ENCODE data around the gene C6orf132.
"Not testable (repeated sequence)": the region's sequence is repeated elsewhere in the genome, so short reads cannot be mapped to it uniquely, and the experiment has no call there.

C6orf132 gene

GRCh38 chr6:42163981-42164380 lies 21.6 kb upstream of the C6orf132 start:
- intact Hi-C loops (cut with DNase I), result no loop called here
- peak in 1 of 10 donors; percentile 14 for DNase-seq

- peak in 1 of 10 donors; percentile 65 for DNase-seq
- intact Hi-C loops (cut with DNase I), result no loop called here
Observed at GRCh38 chr6:42162812-42163211, 20.4 kb upstream of the C6orf132 start.

GRCh38 chr6:42162384-42162783 lies 20.0 kb upstream of the C6orf132 start:
- DNase-seq, result peak in 1 of 10 donors; percentile 16
- intact Hi-C loops (cut with DNase I), result no loop called here

GRCh38 chr6:42159431-42160024 lies 17.1 kb upstream of the C6orf132 start:
- intact Hi-C loops (cut with DNase I), result no loop called here
- no peak for DNase-seq

- intact Hi-C loops (cut with DNase I), result no loop called here
- no peak for DNase-seq
Observed at GRCh38 chr6:42158631-42159030, 16.2 kb upstream of the C6orf132 start.

- no peak for DNase-seq
- intact Hi-C loops (cut with DNase I), result no loop called here
Observed at GRCh38 chr6:42158011-42158410, 15.6 kb upstream of the C6orf132 start.

- intact Hi-C loops (cut with DNase I), result no loop called here
- DNase-seq, result no peak
Observed at GRCh38 chr6:42156638-42157037, 14.2 kb upstream of the C6orf132 start.

GRCh38 chr6:42155293-42155692 lies 12.9 kb upstream of the C6orf132 start:
- DNase-seq, result peak in 1 of 10 donors; percentile 39
- intact Hi-C loops (cut with DNase I), result no loop called here

- no peak for DNase-seq
- intact Hi-C loops (cut with DNase I), result no loop called here
Observed at GRCh38 chr6:42154461-42155209, 12.2 kb upstream of the C6orf132 start.

GRCh38 chr6:42153921-42154320 lies 11.5 kb upstream of the C6orf132 start:
- intact Hi-C loops (cut with DNase I), result no loop called here
- peak in 1 of 10 donors; percentile 19 for DNase-seq

GRCh38 chr6:42152528-42153213 lies 10.3 kb upstream of the C6orf132 start:
- intact Hi-C loops (cut with DNase I), result not testable (repeated sequence)
- DNase-seq, result peak in 1 of 10 donors; percentile 4

GRCh38 chr6:42152024-42152423 lies 9.6 kb upstream of the C6orf132 start:
- DNase-seq, result peak in 1 of 10 donors; percentile 19
- intact Hi-C loops (cut with DNase I), result no loop called here

- intact Hi-C loops (cut with DNase I), result no loop called here
- DNase-seq, result no peak
Observed at GRCh38 chr6:42150254-42150653, 7.8 kb upstream of the C6orf132 start.

- intact Hi-C loops (cut with DNase I), result no loop called here
- no peak for DNase-seq
Observed at GRCh38 chr6:42148058-42148457, 5.6 kb upstream of the C6orf132 start.

GRCh38 chr6:42147138-42147562 lies 4.7 kb upstream of the C6orf132 start:
- intact Hi-C loops (cut with DNase I), result no loop called here
- no peak for DNase-seq

- intact Hi-C loops (cut with DNase I), result no loop called here
- DNase-seq, result no peak
Observed at GRCh38 chr6:42141603-42142117, 760 bp downstream of the C6orf132 start.

GRCh38 chr6:42140756-42141602 lies 1.4 kb downstream of the C6orf132 start:
- intact Hi-C loops (cut with DNase I), result no loop called here
- no peak for DNase-seq

GRCh38 chr6:42140032-42140431 lies 2.4 kb downstream of the C6orf132 start:
- intact Hi-C loops (cut with DNase I), result no loop called here
- DNase-seq, result no peak

GRCh38 chr6:42138630-42139619 lies 3.5 kb downstream of the C6orf132 start:
- DNase-seq, result no peak
- intact Hi-C loops (cut with DNase I), result no loop called here

Data from posterior cingulate gyrus (tissue), 11 donors.